NCI-H146 treated with DMSO at 0.1 percent for 48 hours (cell line): ENCODE data around the gene ZFP62.
A peak's percentile ranks its signal among the peaks of the same experiment; 100 is the strongest.

Experiments
- DNase-seq: peaks from one replicate; lab custom pipeline; 2025; ENCODE audit not compliant: unreplicated experiment; lab: John Stamatoyannopoulos, UW

Gene ZFP62

GRCh38 chr5:180811623-180812124, 49.4 kb downstream of the ZFP62 start:
- DNase-seq: no peak

- no peak for DNase-seq
These were observed 50.0 kb downstream of the ZFP62 start for GRCh38 chr5:180810959-180811622.

GRCh38 chr5:180810210-180810958, 50.7 kb downstream of the ZFP62 start:
- peak; percentile 74 for DNase-seq

GRCh38 chr5:180809403-180810209, 51.5 kb downstream of the ZFP62 start:
- DNase-seq: peak; percentile 56

- no peak for DNase-seq
These were observed 52.5 kb downstream of the ZFP62 start for GRCh38 chr5:180808461-180809000.

GRCh38 chr5:180807654-180808414, 53.2 kb downstream of the ZFP62 start:
- DNase-seq: no peak

GRCh38 chr5:180807046-180807445, 54.0 kb downstream of the ZFP62 start:
- no peak for DNase-seq

- no peak for DNase-seq
These were observed 54.6 kb downstream of the ZFP62 start for GRCh38 chr5:180806351-180807011.

GRCh38 chr5:180804129-180804618, 56.9 kb downstream of the ZFP62 start:
- DNase-seq: no peak

- no peak for DNase-seq
These were observed 57.6 kb downstream of the ZFP62 start for GRCh38 chr5:180803181-180804128.

GRCh38 chr5:180802325-180803180, 58.5 kb downstream of the ZFP62 start, which contains the start of gene MGAT1:
TSS of gene MGAT1 (minus strand) at chr5:180802806. CDS start at chr5:180792971, 9,835 bp downstream.
- DNase-seq: no peak

GRCh38 chr5:180801596-180802324, 59.3 kb downstream of the ZFP62 start:
- DNase-seq: no peak

GRCh38 chr5:180799902-180800801, 60.9 kb downstream of the ZFP62 start:
- DNase-seq: no peak

GRCh38 chr5:180799194-180799593, 61.9 kb downstream of the ZFP62 start:
- DNase-seq: no peak

GRCh38 chr5:180798193-180798592, 62.9 kb downstream of the ZFP62 start:
- no peak for DNase-seq
